BJ (cell line): Measurements from ENCODE around the gene GSTO2. TPM values are rescaled to one million over a fixed set of nuclear protein-coding genes. Genes with fewer than 3 reads are reported as not detected.

Experiments used
- CTCF ChIA-PET: fragments of 350-600 bp; formaldehyde crosslinking; extraction: SDS; loops from one replicate; lab custom pipeline; 2021; ENCODE audit warnings: antibody characterized with exemption, inconsistent platforms; lab: Yijun Ruan, JAX
- POLR2A ChIA-PET: fragments of 300-600 bp; sonication (Branson Sonifier 250); formaldehyde crosslinking; extraction: SDS; loops from one replicate; lab custom pipeline; 2021; ENCODE audit warnings: antibody characterized with exemption; lab: Charles Lee
- DNase-seq: peaks from one replicate; pipeline ENCODE4 v3.0.0-alpha.2; 2011; ENCODE audit warnings: low read depth
- H3K27me3 ChIP-seq: 2 replicates; pipeline ENCODE4 v1.6.0; 2011; ENCODE audit warnings: low read length; ENCODE audit not compliant: control insufficient read depth, insufficient read depth
- H3K36me3 ChIP-seq: 2 replicates; pipeline ENCODE4 v1.5.1; 2011; ENCODE audit warnings: low read length; ENCODE audit not compliant: control insufficient read depth, insufficient read depth
- H3K4me3 ChIP-seq: 2 replicates; pipeline ENCODE4 v1.5.1; 2011; ENCODE audit warnings: low read depth, mild to moderate bottlenecking, control low read depth, low read length
- polyA plus RNA-seq: library from polyadenylated mRNA; depleted of rRNA; stranded (reverse); fragments of >200 nt; gene quantifications from 2 replicates; pipeline ENCODE4 v1.2.3, GENCODE V29; 2011
- TF ChIP-seq, protein P1 (sequence below): IDR thresholded peaks from 2 replicates; pipeline ENCODE4 v1.5.1; 2011; ENCODE audit warnings: low read depth, mild to moderate bottlenecking, control low read depth, inconsistent platforms, low read length, moderate library complexity; ENCODE audit not compliant: insufficient read depth

The GSTO2 gene
- polyA plus RNA-seq, 1 experiment: 4.9 TPM

DNA sequence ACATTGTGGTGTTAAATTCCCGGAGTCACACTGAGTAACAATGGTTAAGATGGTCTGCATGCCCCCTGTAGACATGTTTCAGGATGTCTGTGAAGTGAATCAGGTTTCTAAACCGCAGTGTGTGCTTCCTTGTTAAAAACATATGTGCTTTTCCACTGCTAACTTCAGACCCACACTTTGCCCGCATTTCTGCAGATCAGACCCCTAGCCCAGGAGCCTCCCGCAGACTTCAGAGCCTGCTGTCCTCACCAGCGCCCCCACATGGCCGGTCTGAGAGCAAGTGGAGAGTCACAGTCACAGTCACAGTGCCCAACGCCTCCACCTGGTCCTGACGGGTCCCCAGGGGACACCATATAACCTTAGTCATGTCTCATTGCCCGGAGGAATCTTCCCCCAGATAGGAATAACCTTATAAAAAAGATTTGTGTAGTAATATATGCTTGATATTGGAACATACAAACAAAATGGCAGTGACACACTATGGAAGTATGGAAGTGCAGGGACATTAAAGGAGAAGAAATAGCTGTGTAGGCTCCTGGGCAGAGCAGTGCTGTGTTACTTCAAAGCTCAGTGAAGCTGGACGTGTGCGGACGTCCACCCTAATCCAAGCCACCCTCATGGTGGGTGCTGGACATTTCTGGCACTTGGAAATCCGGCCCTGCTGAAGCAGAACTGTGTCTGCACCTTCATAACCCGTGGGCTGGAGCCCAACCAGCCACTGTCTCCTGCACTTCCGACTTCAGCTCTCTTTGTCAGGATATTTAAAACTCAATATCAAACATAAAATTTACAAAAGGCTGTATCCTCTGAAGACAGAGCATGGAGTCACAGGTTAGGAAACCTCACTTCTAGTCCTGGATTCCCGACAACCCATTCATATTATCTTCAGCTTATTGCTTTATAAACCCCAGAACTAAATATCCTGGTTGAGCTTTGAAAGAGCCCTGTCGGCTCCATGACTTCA lies 29.0 kb downstream of the GSTO2 start:
- H3K36me3 ChIP-seq: no peaks in the 10 kb centered on the region
- CTCF ChIA-PET: interaction anchor here (0.5 to 3.8 kb wide), 11 partner anchors 8 to 322 kb away, joined by 3 to 16 read pairs (median 4); no protein-coding TSS in a partner anchor
- no peak overlapping the region for H3K4me3 ChIP-seq
- H3K27me3 ChIP-seq: no peaks in the 10 kb centered on the region
- TF ChIP-seq, protein P1, sequence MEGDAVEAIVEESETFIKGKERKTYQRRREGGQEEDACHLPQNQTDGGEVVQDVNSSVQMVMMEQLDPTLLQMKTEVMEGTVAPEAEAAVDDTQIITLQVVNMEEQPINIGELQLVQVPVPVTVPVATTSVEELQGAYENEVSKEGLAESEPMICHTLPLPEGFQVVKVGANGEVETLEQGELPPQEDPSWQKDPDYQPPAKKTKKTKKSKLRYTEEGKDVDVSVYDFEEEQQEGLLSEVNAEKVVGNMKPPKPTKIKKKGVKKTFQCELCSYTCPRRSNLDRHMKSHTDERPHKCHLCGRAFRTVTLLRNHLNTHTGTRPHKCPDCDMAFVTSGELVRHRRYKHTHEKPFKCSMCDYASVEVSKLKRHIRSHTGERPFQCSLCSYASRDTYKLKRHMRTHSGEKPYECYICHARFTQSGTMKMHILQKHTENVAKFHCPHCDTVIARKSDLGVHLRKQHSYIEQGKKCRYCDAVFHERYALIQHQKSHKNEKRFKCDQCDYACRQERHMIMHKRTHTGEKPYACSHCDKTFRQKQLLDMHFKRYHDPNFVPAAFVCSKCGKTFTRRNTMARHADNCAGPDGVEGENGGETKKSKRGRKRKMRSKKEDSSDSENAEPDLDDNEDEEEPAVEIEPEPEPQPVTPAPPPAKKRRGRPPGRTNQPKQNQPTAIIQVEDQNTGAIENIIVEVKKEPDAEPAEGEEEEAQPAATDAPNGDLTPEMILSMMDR: peak; percentile 73
- DNase-seq: peak; percentile 46
- POLR2A ChIA-PET: interaction anchor here (0.6 kb wide), 1 partner anchor 85 kb away, joined by 4 read pairs; no protein-coding TSS in a partner anchor

DNA sequence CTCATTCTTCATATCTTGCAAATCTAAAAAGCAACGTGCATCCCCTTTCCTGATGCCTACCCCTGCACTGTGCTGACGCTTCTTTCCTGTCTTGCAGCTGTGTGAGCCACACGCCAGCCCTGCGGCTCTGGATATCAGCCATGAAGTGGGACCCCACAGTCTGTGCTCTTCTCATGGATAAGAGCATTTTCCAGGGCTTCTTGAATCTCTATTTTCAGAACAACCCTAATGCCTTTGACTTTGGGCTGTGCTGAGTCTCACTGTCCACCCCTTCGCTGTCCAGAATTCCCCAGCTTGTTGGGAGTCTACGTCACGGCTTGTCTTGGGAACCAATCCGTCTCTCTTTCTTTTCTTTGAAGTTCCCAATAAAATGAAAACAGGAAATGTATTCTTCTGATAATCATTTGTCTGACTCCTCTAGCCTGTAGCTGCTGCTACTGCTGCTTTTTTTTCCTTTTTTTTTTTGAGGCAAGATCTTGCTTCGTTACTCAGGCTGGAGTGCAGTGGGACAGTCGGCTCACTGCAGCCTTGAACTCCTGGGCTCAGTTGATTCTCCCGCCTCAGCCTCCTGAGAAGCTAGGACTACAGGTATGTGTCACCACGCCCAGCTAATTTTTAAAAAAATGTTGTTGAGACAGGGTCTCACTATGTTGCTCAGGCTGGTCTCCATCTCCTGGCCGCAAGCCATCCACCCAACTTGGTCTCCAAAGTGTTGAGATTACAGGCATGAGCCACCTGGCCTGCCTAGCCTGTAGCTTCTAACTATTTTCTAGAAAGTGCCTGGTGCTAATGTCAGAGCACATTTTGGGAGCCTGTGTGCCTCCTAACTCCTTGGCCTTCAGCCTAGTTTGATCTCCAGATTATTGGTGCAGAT lies 30.3 kb downstream of the GSTO2 start:
- no peaks in the 10 kb centered on the region for H3K36me3 ChIP-seq
- ChIA-PET CTCF (interaction anchor here (0.9 to 2.3 kb wide), 12 partner anchors 8 to 55 kb away, joined by 3 to 11 read pairs (median 4); partner anchors contain the start of genes CFAP58 and ITPRIP), POLR2A (interaction anchor here (0.6 kb wide), 1 partner anchor 29 kb away, joined by 8 read pairs; no protein-coding TSS in a partner anchor)
- TF ChIP-seq, protein P1: no peak
- H3K27me3 ChIP-seq: no peaks in the 10 kb centered on the region
- H3K4me3 ChIP-seq: no peak overlapping the region
- peak; percentile 36 for DNase-seq

DNA sequence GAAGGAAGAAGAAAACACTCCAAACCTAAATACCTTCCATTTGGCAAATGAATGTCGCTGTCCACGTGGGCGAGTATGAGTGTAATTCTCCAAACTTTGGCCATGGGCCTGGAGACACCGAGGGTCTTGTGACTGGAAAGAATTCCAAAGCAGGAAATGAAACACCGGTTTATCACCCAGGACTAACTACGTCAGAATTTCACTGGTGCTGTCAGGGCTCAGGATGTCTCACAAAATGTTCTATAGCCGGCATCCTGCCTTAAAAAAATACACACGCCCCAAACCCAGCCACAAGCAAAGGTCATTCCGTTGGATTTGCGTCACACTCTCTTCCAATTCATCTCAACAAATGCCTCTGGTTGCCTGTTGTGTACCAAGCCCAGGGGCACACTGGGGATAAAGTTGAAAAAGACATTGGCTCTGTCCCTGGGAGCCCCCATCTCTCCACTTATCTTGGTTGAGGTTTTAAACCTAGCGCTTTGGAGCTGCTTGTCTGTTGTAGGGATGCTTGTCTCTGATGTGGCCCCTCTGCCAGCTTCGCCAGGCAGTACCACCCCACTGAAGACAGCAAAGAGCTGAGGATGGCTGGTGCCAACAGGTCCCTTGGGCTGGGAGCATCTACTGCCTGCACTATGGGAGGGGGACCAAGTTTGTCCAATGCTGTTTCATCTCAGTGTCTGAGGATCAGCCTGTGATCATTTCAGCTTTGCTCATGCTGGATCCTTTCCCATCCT lies 31.2 kb downstream of the GSTO2 start:
- POLR2A ChIA-PET: interaction anchor here (0.7 kb wide), 1 partner anchor 38 kb away, joined by 4 read pairs; the partner anchor contains the start of gene ITPRIP
- TF ChIP-seq, protein P1: no peak

DNA sequence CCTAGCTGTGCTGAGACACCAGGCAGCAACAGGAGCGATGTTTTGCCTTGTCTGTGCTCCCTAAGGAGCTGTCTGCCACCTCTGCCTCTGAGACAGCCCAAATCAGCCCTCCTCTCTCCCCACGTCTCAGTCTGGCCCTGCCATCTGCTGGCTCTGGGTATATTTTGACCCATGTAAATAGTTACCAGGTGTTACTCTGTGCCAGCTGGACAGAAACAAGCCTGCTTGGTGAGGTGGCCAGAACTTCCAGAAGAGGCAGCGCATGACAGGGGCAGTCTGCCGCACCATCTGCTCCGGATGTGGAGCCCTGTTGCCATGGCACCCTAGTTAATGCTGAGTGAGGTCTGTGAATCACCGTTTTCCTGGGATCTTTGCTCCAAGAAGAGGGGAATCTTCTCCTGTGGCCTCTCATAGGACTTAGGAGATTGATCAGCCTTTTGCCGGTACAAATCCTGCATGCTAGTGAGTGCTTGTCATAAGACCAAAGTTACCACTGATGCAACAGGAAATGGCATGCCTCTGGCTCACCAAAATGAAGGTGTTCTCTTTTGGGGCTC lies 31.8 kb downstream of the GSTO2 start:
- Histone ChIP-seq H3K27me3 (no peaks in the 10 kb centered on the region), H3K4me3 (no peak overlapping the region), H3K36me3 (no peaks in the 10 kb centered on the region)
- TF ChIP-seq, protein P1: no peak
- ChIA-PET POLR2A (interaction anchor here (0.7 kb wide), 1 partner anchor 37 kb away, joined by 4 read pairs; the partner anchor contains the start of gene ITPRIP), CTCF (interaction anchor here (0.9 to 2.3 kb wide), 10 partner anchors 9 to 50 kb away, joined by 3 to 9 read pairs (median 5); no protein-coding TSS in a partner anchor)
- peak; percentile 94 for DNase-seq

More for the DNA sequence above, 31.2 kb downstream of the GSTO2 start:
- CTCF ChIA-PET: interaction anchor here (0.9 to 2.3 kb wide), 13 partner anchors 8 to 54 kb away, joined by 3 to 11 read pairs (median 5); partner anchors contain the start of genes CFAP58 and ITPRIP
- peak; percentile 95 for DNase-seq
- Histone ChIP-seq H3K4me3 (no peak overlapping the region), H3K27me3 (no peaks in the 10 kb centered on the region), H3K36me3 (no peaks in the 10 kb centered on the region)
